GM18517 (cell line): ENCODE data around the gene CBFA2T3.
"Not testable (repeated sequence)": the region's sequence is repeated elsewhere in the genome, so short reads cannot be mapped to it uniquely, and the experiment has no call there.

ENCODE experiments used
- ATAC-seq: cut with Tn5 transposase; IDR thresholded peaks from one replicate; pipeline ENCODE4 v1.9.1; 2021; ENCODE audit warnings: mild to moderate bottlenecking, moderate library complexity; ENCODE audit not compliant: unreplicated experiment

CBFA2T3 gene

DNA sequence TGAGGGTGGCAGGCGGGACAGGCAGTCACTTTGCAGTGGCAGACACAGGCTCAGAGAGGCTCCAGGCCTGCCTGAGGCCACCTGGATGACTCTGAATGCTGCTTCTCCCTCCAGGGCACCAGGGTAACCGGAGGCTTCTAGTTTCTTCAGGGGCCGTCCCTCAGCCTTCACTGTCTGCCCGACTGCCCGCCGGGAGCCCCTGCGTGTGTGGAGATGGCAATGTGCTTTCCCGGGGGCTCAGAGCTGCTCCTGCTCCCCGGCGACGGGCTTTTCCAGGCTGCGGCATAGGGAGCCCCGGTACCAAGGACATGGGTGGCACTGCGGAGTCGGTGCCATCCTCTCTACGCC, 51.5 kb downstream of the CBFA2T3 start:
- ATAC-seq, result no peak

DNA sequence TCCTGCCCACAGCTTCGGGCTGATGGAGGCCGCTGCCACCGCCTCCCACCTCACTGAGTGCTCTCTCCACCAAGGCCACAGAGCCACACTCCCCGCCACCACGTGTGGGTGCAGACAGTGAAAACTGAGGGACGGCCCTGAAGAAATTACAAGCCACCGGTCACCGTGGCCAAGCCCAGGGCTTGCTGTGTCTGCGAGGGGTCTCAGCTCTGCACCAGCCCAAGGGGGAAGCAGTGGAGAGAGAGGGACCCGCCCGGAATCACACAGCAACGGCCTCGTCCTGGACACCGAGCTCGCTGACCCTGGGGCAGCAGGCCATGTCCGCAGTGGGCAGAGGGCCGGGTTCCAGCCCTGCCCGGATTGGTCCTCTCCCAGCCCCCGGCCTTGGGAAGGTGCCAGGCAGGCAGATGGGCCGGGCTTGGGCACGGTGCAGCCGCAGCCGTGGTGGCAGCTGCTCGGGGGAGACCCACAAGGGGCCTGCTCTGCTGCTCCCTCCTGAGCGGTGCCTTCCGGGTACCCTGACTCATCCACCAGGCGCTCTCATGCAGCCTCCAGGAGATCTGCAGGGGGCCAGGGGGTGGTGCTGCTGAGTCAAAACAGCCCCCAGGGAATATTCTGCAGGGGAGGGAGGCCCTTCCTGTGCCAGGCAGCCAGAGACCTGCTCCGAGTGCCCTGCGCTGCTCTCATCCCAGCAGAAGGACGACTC, 52.0 kb downstream of the CBFA2T3 start:
- ATAC-seq, result no peak

DNA sequence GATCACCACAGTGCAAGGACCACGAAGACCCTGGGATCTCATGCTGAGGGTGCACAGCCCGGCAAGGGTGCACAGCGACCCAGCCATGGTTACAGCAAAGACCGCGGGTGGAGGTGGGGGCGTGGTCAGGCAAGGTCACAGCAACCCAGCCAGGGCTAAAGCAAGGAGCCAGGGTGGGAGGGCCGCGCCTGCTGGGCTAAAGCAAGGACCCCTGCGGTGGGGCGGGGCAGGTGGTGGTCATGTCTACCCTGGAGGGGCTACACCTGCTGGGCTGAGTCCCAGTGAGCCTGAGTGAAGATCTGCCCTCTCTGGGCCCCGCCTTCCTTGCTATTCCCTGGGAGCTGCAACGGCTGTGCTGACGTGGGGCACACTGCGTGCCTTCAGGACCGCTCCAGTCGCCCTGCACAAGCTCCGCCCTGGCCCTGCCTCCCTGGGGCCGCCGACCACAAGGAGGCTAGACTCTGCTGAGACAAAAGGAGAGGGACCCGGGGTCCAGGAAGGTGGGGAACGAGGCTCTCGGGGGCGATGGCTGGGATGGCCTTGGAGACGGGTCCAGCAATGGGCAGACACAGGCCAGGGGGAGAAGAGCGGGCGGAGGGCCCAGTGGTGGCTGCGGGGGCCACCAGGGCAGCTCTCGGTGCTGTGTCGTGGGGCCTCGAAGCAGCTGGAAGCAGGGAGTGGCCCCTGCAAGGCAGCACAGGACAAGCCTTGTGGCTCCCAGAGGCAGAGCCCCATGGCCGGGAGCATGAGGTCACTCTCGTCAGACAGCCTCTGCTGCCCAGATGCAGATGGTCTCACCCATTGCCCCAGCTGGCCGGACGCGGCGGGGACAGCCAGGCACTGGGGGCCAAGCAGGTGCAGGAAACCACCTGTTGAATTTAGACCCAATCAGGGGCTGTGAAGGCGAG, 52.8 kb downstream of the CBFA2T3 start:
- no peak for ATAC-seq

GRCh38 chr16:88923450-88923849, 53.6 kb downstream of the CBFA2T3 start:
- no peak for ATAC-seq

DNA sequence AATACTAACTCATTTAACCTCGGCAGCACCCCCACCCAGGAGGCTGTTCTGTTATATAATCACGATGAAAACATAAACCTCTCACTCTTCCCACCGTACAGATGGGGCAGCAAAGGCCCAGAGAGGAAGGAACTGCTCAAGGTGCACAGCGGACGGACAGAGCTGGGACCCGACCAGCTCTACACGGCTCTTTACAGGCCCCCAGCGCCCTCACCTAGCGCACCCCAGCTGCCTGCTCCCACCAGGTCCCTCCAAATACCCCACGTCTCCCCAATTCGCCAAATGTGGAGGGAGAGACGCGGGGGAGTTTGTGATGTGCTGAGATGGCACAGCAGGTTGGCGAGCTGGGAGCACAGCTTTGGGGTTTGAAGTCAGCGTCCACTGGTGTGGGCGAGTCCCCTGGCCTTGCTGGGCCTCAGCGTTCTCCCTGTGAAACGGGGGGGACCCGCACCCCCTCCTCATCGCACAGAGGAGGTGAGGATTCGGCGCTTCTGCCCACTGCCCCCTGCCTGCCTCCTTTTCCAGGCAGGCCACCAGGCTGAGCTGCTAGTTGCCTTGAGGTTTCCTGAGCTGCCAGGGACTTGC, 54.1 kb downstream of the CBFA2T3 start:
- no peak for ATAC-seq

DNA sequence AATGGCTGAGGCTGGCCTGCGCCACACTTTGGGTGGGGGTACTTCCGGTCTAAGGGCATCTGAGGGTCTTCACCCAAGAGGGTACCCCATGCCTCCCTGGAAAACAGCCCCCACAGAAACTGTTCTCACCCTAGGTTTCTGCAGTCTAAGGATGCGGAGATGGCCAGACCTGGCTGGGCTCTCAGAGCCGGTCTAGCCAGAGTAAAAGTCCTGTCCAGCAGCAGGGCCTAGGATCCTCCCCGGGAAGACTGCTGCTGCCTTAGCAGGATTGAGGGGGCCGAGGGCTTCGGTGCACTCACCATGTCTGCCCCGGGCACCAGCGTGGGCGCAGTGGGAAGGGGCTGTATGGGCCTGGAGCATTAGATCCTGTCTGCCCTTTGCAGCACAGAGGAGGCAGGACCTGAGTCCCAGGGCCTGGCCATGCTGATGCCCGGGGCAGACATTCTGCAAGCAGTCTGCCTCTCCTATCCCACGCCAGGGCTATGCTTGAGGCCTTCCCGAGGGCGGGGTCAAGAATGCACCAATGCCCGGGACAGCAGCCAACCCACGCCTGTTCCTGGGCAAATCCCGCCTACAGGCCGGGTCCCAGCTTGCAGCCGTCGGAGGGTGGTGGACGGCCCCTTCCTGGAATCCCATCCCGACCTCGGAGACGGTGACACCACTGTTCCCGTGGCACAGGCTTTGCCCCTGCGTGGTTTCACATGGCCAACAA, 54.7 kb downstream of the CBFA2T3 start:
- ATAC-seq, result no peak

DNA sequence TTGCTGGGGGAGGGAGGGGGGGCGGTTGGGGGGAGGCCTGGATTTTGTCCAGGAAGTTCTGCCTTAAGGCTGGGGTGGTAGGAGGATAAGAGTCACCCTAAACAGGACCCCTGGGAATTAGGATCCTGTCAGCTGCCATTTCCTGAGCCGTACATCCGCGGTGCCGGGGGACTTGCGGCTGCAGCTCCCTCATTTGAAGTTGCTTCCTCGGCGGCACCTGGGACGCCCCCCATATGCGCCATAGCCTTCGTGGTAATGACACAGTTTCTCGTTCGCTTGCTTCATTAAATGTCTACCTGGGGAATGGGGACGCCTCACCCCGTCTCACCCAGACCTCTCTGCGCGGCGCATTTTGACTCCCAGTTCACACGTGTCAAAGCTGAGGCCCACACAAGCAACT, 55.4 kb downstream of the CBFA2T3 start:
- ATAC-seq, result no peak

DNA sequence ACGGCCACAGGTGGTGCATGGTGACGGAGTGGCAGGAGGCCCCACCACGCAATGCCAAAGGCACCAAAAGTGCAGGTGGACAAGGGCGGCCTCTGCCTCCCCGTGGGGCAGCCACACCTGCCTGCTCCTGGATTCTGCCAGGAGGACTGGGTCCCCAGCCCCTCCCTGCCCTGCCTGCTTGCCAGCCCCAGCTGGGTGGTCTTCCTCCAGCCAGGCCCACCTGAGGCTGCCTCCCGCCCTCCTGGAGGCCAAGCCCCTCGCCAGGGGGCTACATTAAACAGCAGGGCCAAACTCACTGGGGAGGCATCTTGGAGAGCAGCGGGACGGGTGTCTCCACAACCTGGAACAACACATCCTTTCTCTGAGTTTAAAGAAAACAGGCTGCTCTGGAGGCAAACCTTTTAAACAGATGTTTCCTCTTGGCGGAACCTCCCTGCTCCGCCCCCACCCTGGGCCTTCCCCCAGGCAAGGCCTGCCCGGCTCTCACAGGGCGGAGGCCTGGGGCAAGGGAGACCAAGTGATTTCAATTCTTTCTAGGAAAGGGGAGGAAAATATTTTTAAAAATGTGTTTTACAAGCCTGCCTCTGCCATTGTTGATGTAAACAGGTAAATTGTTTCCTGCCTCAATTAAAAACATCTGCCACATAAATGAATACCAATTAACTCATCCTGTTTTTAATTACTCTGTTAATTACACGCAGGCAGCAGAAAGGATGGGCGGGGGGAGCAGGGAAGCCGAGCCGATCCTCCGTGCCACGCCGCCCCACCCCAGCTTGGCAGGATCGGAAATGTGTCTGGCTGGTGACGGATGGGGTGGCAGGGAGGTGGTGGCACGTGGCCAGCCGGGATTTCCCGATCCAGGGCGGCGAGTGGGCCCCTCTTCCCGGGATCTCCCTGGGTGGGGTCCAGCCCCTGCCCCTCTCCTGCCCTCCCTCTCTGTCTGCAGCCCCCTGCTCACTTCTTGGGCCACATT, 56.1 kb downstream of the CBFA2T3 start:
- no peak for ATAC-seq

- no peak for ATAC-seq
Observed at GRCh38 chr16:88919936-88920335, 57.1 kb downstream of the CBFA2T3 start.

DNA sequence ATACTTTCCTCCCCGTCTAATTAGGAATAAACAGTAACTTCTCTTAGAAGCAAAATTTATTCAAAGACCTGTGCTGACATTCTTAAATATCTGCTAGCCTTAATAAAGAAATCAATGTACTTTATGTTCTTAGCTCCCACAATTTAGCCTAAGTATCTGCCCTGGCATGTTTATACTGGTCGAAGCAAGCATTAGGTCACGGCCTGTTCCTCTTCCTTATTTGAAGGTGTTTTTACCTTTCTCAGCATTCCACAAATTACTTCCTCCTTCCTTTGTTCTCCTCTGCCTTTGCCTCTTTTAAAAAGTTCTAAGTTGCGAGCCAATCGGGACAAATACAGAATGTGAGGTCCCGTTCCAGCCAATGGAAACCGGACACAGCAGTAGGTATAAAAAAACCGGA, 58.1 kb downstream of the CBFA2T3 start:
- not testable (repeated sequence) for ATAC-seq

DNA sequence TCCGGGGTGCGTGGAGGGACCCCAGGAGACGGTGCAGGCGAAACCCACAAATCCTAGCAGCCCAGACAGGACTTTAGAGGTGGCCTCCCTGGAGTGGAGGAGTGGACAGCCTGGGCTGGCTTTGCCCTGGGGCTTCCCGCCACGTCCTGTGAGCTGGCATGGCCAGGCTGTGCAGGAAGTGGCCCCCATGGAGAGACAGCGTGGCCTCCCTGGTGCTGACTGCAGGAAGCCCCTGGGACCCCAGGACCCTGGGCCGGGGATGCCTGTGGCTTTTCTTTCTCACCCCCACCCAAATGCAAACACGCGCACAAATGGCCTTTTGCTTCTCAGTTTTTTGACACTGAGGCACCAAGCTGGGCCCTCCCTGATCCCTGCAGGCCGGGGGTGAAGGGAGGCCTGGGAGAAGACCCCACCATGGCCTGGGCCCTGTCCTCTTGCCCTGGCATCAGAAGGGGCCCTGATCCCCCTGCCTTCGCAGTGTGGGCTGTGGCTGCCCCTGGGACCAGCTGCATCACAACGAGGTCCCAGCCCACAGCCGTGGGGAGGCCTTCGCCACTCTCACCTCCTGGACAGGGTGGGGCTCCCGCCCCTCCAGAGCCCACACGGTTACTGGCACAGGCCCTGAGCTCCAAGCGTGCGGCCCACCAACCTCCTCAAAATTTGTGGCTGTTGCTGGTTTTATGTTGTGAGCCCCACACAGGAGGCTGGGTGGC, 58.9 kb downstream of the CBFA2T3 start:
- ATAC-seq, result no peak

- ATAC-seq, result no peak
Observed at GRCh38 chr16:88917146-88917914, 59.7 kb downstream of the CBFA2T3 start.

GRCh38 chr16:88915639-88916327, 61.2 kb downstream of the CBFA2T3 start:
- ATAC-seq, result no peak

- no peak for ATAC-seq
Observed at GRCh38 chr16:88914750-88915368, 62.1 kb downstream of the CBFA2T3 start.

GRCh38 chr16:88913870-88914269, 63.1 kb downstream of the CBFA2T3 start:
- no peak for ATAC-seq

DNA sequence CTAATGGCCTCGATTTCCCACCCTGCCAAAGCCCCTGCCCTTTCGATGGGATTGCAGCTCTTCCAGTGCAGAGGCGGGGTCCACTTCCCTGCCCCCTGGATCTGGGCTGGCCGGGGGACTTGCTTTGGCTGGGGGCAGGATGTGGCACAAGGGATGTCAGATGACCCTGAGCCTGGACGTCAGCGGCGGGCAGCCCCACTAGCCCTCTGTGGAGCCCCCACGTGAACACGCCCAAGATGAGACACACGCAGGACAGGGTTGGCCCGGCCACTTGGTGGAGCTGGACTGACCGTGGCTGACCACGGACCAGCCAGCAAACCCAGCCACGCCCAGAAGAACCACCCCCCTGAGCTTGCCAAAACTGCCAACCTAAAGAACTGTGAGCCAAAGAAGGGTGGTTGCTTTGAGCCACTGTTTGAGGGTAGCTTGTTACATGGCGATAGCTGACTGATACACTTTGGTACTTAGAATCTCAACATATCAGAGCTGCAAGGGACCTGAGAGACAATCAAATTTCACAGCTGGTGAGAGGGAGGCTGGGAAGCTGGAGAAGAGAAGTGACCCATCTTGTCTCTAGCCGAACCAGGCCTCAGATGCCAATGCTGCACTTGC, 63.9 kb downstream of the CBFA2T3 start:
- no peak for ATAC-seq

DNA sequence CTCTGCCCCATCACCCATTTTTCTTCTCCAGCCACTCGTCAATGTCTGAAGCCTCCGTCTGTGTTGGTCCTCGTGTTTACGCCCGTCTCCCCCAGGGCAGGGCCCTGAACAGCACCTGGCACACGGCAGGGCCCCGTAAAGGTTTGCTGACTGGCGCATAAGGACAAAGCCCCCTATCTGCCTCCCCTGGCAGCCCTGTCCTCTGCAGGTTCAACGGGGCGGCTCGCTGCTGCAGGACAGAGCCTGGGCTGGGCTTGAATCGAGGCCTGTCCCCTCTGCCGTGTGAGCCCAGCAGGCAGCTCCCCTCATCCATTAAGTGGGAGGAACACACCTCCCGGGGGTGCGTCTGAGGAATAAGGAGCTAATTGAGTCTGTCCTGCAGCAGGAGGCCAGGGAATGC, 64.5 kb downstream of the CBFA2T3 start:
- ATAC-seq, result no peak
